HAP-1 (cell line): ENCODE results near the gene PLEKHM2.

Experiments used
- DNase-seq, 2 experiments: peaks; one replicate each; pipeline ENCODE4 v3.0.0-alpha.2; 2016 to 2020; ENCODE audit warnings: low spot score in 2 of 2
- H3K27me3 ChIP-seq: fragments of 250-450 bp; sonication (Bioruptor Pico); 2 replicates; pipeline ENCODE4 v1.5.1; 2020; ENCODE audit warnings: low read depth, mild to moderate bottlenecking, moderate library complexity
- H3K36me3 ChIP-seq: fragments of 250-450 bp; sonication (Bioruptor Pico); replicated peaks from 2 replicates; pipeline ENCODE4 v1.5.1; 2020; ENCODE audit warnings: mild to moderate bottlenecking
- H3K4me1 ChIP-seq: fragments of 250-450 bp; sonication (Bioruptor Pico); 2 replicates; pipeline ENCODE4 v1.5.1; 2020; ENCODE audit warnings: mild to moderate bottlenecking
- H3K4me3 ChIP-seq: fragments of 250-450 bp; sonication (Bioruptor Pico); 2 replicates; pipeline ENCODE4 v1.5.1; 2020; ENCODE audit warnings: mild to moderate bottlenecking, moderate library complexity
- H3K9me3 ChIP-seq: fragments of 250-450 bp; sonication (Bioruptor Pico); 2 replicates; pipeline ENCODE4 v1.5.1; 2020; ENCODE audit warnings: mild to moderate bottlenecking, moderate library complexity
- in situ Hi-C: fragments of 300-500 bp; cut with MboI; formaldehyde crosslinking; loops from 3 replicates; pipeline ENCODE4 v1.14.3; 2020; ENCODE audit warnings: low sequenced_read_pairs, inconsistent platforms, mixed read lengths

Gene PLEKHM2

GRCh38 chr1:15750924-15751323, 66.8 kb downstream of the PLEKHM2 start:
- DNase-seq = no peak
- in situ Hi-C loops = no loop called here
- Histone ChIP-seq H3K27me3 (no peaks in the 10 kb centered on the region), H3K36me3 (no peaks in the 10 kb centered on the region), H3K4me1 (peaks cover 5% of the 10 kb centered on the region), H3K4me3 (no peak overlapping the region), H3K9me3 (no peaks in the 10 kb centered on the region)

DNA sequence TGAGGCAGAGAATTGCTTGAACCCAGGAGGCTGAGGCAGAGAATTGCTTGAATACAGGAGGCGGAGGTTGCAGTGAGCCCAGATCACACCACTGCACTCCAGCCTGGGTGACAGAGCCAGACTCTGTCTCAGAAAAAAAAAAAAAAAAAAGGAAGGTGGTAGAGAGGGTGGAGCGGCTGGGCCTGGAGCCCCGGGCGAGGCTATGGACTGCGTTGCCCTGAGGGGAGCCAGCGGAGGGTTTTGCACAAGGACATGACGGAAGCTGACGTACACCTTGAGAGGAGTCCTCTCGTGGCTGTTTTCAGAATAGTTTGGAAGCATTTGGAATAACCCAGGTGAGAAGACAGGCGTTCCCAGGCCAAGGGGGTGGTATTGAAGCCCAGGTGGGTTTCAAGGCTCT, 67.6 kb downstream of the PLEKHM2 start:
- no peak overlapping the region for H3K4me3 ChIP-seq
- H3K4me1 ChIP-seq = peaks cover 10% of the 10 kb centered on the region
- DNase-seq = no peak
- no peaks in the 10 kb centered on the region for H3K36me3 ChIP-seq
- H3K27me3 ChIP-seq = no peaks in the 10 kb centered on the region
- H3K9me3 ChIP-seq = no peaks in the 10 kb centered on the region
- in situ Hi-C loops = no loop called here

GRCh38 chr1:15753776-15754175, 69.7 kb downstream of the PLEKHM2 start:
- Histone ChIP-seq H3K4me1 (peaks cover 18% of the 10 kb centered on the region), H3K36me3 (no peaks in the 10 kb centered on the region), H3K4me3 (no peak overlapping the region), H3K27me3 (no peaks in the 10 kb centered on the region), H3K9me3 (no peaks in the 10 kb centered on the region)
- DNase-seq = no peak
- in situ Hi-C loops = no loop called here

GRCh38 chr1:15755021-15755645, 71.0 kb downstream of the PLEKHM2 start:
- Histone ChIP-seq H3K27me3 (no peaks in the 10 kb centered on the region), H3K4me1 (peaks cover 26% of the 10 kb centered on the region), H3K4me3 (no peak overlapping the region), H3K9me3 (no peaks in the 10 kb centered on the region), H3K36me3 (no peaks in the 10 kb centered on the region)
- in situ Hi-C loops = no loop called here
- no peak for DNase-seq

GRCh38 chr1:15755646-15756040, 71.5 kb downstream of the PLEKHM2 start:
- DNase-seq = no peak
- in situ Hi-C loops = no loop called here
- Histone ChIP-seq H3K4me3 (no peak overlapping the region), H3K4me1 (peaks cover 29% of the 10 kb centered on the region), H3K36me3 (no peaks in the 10 kb centered on the region), H3K9me3 (no peaks in the 10 kb centered on the region), H3K27me3 (no peaks in the 10 kb centered on the region)

- peak; percentile 31 to 44 for DNase-seq
- H3K4me1 ChIP-seq = peaks cover 30% of the 10 kb centered on the region
- no peaks in the 10 kb centered on the region for H3K9me3 ChIP-seq
- H3K4me3 ChIP-seq = no peak overlapping the region
- H3K27me3 ChIP-seq = no peaks in the 10 kb centered on the region
- in situ Hi-C loops = no loop called here
- H3K36me3 ChIP-seq = no peaks in the 10 kb centered on the region
These were observed 72.3 kb downstream of the PLEKHM2 start for GRCh38 chr1:15756143-15757015.

DNA sequence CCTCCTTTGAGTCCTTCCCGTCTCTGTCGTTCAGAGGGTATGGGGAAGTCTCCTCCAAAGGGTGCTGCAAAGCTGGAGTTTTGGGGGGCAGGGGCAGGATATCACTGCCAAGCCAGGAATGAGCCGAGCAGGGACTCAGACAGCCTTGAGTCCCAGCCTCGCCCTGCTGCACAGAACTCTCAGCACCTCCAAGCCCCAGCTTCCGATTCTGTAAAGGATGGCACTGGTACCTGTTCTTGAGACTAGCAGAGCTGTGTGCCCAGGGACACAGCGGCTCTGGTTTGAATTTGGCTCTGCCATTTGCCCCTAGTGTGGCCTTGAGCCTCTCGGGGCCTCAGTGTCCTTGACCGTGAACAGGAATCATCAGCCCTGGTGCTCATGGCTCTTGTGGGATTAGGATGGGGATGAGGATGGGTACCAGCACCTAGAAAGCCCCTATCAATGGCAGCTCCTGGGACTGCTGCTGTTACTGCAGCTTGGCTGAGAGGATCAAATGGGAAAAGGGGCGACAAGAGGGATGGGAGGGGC, 73.0 kb downstream of the PLEKHM2 start:
- H3K4me3 ChIP-seq = no peak overlapping the region
- H3K36me3 ChIP-seq = no peaks in the 10 kb centered on the region
- no peak for DNase-seq
- H3K9me3 ChIP-seq = no peaks in the 10 kb centered on the region
- H3K4me1 ChIP-seq = peaks cover 30% of the 10 kb centered on the region
- H3K27me3 ChIP-seq = no peaks in the 10 kb centered on the region
- in situ Hi-C loops = no loop called here

- peaks cover 30% of the 10 kb centered on the region for H3K4me1 ChIP-seq
- H3K9me3 ChIP-seq = no peaks in the 10 kb centered on the region
- in situ Hi-C loops = no loop called here
- DNase-seq = peak in 1 of 2 experiments; percentile 64
- H3K27me3 ChIP-seq = no peaks in the 10 kb centered on the region
- H3K4me3 ChIP-seq = peak overlapping the region; percentile 0; the same call in 1 of the 2 replicates
- H3K36me3 ChIP-seq = no peaks in the 10 kb centered on the region
These were observed 73.6 kb downstream of the PLEKHM2 start for GRCh38 chr1:15757575-15758342.

- DNase-seq = peak in 1 of 2 experiments; percentile 70
- Histone ChIP-seq H3K9me3 (no peaks in the 10 kb centered on the region), H3K4me3 (peak within 1 kb of the TSS; percentile 57), H3K36me3 (no peaks in the 10 kb centered on the region), H3K4me1 (peaks cover 30% of the 10 kb centered on the region), H3K27me3 (no peaks in the 10 kb centered on the region)
- in situ Hi-C loops = no loop called here
These were observed 74.3 kb downstream of the PLEKHM2 start, which contains the start of gene FBLIM1 for GRCh38 chr1:15758343-15758931. Gene FBLIM1 (plus strand): TSS chr1:15758795. CDS start chr1:15764984, 6,189 bp downstream.

DNA sequence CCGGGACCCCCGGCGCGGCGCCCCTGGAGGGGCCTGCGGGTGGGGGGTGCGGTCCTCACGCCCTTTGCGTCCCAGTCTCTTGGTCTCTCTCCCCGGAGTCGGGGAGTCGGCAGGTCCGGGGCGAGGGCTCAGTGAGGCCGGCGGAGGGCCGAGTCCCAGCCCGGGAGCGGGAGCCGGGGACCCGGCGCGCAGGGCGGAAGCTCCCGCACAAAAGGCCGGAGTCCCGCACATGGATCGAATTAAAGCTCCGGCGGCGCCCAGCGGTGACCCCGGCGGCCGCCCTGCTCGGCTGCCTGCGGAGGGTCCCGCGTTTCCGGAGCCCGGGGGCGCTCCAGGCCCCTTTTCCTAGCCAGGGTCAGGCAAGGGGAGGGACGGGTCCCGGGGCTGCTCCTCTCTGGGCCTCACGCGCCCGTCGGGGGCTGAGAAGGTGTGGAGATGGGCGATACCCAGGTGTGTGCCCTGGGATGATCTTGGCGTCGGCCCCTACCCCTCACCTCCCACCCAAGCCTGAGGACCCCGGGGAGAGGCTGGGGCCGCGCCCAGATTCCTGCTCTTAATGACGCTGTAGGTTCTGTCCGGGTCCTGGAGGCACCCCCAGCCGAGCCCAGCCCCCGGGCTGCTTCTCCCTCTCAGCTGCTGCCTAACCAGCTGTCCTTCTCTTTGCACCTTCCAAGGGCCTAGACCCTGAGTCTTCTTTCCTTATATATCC, 75.0 kb downstream of the PLEKHM2 start:
- in situ Hi-C loops = no loop called here
- H3K9me3 ChIP-seq = no peaks in the 10 kb centered on the region
- H3K4me3 ChIP-seq = peak overlapping the region; percentile 57
- no peaks in the 10 kb centered on the region for H3K27me3 ChIP-seq
- peak in 1 of 2 experiments; percentile 48 for DNase-seq
- no peaks in the 10 kb centered on the region for H3K36me3 ChIP-seq
- peaks cover 30% of the 10 kb centered on the region for H3K4me1 ChIP-seq

DNA sequence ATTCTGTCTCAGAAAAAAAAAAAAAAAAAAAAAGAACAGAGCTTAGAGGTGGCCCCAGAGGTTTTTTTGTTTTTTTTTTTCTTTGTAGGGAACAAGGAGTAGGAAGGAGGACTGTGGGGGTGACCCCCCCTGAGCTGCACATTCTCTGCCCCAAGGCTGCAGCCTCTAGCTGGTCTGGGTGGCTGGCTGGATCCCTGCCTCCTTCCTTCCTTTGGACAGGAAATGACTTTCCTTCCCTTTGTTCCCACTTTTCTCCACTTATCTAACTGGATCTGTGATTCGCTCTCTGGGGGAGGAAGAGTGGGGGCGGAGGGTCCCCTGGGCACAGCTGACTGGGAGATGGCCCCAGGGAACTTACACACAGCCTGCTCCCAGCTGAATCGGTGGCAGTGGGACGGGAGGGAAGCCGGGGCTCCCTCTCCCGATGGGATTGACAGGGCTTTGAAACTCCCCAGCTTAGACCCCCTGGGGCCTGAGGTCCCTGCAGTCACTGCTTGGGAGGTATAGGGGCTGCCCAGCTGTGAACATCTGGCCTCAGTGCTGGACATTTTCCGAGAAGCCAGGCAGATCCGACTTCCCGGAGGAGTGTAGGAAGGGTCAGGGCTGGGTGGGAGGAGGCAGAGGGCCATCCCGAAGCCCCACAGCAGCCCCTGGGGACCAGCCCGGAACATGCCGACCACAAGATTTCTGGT, 76.5 kb downstream of the PLEKHM2 start:
- in situ Hi-C loops = no loop called here
- Histone ChIP-seq H3K4me1 (peaks cover 28% of the 10 kb centered on the region), H3K36me3 (peaks cover 10% of the 10 kb centered on the region), H3K27me3 (no peaks in the 10 kb centered on the region), H3K9me3 (no peaks in the 10 kb centered on the region), H3K4me3 (no peak overlapping the region; the same call in 1 of the 2 replicates)
- peak in 1 of 2 experiments; percentile 58 for DNase-seq

GRCh38 chr1:15761366-15762128, 77.4 kb downstream of the PLEKHM2 start:
- H3K36me3 ChIP-seq = peaks cover 12% of the 10 kb centered on the region
- no peaks in the 10 kb centered on the region for H3K9me3 ChIP-seq
- DNase-seq = no peak
- H3K4me1 ChIP-seq = peaks cover 21% of the 10 kb centered on the region
- in situ Hi-C loops = no loop called here
- H3K27me3 ChIP-seq = no peaks in the 10 kb centered on the region
- no peak overlapping the region for H3K4me3 ChIP-seq
